DND-41 (cell line): ENCODE measurements around the gene TBCD.
A peak's percentile ranks its signal among the peaks of the same experiment; 100 is the strongest.
"Not testable (repeated sequence)": the region's sequence is repeated elsewhere in the genome, so short reads cannot be mapped to it uniquely, and the experiment has no call there.

Experiments used
- ATAC-seq: fragments of 200-7000 bp; cut with Tn5 transposase; 3 replicates; pipeline ENCODE4 v1.9.1; 2021; ENCODE audit warnings: low read depth; ENCODE audit not compliant: insufficient read depth
- DNase-seq: peaks from one replicate; pipeline ENCODE4 v3.0.0-alpha.2; 2020
- H2AFZ ChIP-seq: 2 replicates; pipeline ENCODE4 v1.6.0; 2012; ENCODE audit warnings: low read depth, low read length
- H3K27ac ChIP-seq: 2 replicates; pipeline ENCODE4 v1.5.1; 2012; ENCODE audit warnings: low read length, inconsistent platforms
- H3K27me3 ChIP-seq: fragments of 200-600 bp; sonication (generic); 2 replicates; pipeline ENCODE4 v1.6.0; 2012; ENCODE audit warnings: low read length, mild to moderate bottlenecking, inconsistent platforms; ENCODE audit not compliant: insufficient read depth, poor library complexity
- H3K36me3 ChIP-seq: 2 replicates; pipeline ENCODE4 v1.5.1; 2012; ENCODE audit warnings: low read length, inconsistent platforms; ENCODE audit not compliant: insufficient read depth
- H3K4me1 ChIP-seq: 2 replicates; pipeline ENCODE4 v1.5.1; 2012; ENCODE audit warnings: mild to moderate bottlenecking, low read length; ENCODE audit not compliant: insufficient read depth
- H3K4me2 ChIP-seq: 2 replicates; pipeline ENCODE4 v1.6.0; 2012; ENCODE audit warnings: mild to moderate bottlenecking, moderate library complexity, low read length, inconsistent platforms; ENCODE audit not compliant: insufficient read depth
- H3K4me3 ChIP-seq, 2 experiments: fragments of 200-600 bp in 1 of 2; shearing (Covaris generic) in 1 of 2; 2 replicates each; pipeline ENCODE4 v1.5.1; 2012 to 2016; ENCODE audit warnings: inconsistent platforms in 2 of 2, low read length in 2 of 2, mild to moderate bottlenecking in 2 of 2, low read depth in 1 of 2, moderate library complexity in 1 of 2
- H3K79me2 ChIP-seq: 2 replicates; pipeline ENCODE4 v1.6.0; 2012; ENCODE audit warnings: low read length, inconsistent platforms; ENCODE audit not compliant: insufficient read depth
- H3K9ac ChIP-seq: 2 replicates; pipeline ENCODE4 v1.6.0; 2012; ENCODE audit warnings: low read depth, mild to moderate bottlenecking, inconsistent platforms, low read length, moderate library complexity
- H3K9me3 ChIP-seq: 2 replicates; pipeline ENCODE4 v1.5.1; 2012; ENCODE audit warnings: low read length, moderate library complexity, mild to moderate bottlenecking, inconsistent platforms; ENCODE audit not compliant: insufficient read depth, severe bottlenecking
- H4K20me1 ChIP-seq: 2 replicates; pipeline ENCODE4 v1.6.0; 2012; ENCODE audit warnings: low read length; ENCODE audit not compliant: insufficient read depth
- EZH2 ChIP-seq: IDR thresholded peaks from 3 replicates; pipeline ENCODE4 v1.6.1; 2012; ENCODE audit warnings: borderline replicate concordance, low read depth, mild to moderate bottlenecking, moderate library complexity, low read length, inconsistent platforms; ENCODE audit not compliant: severe bottlenecking
- TF ChIP-seq, protein P1 (sequence below): IDR thresholded peaks from 2 replicates; pipeline ENCODE4 v1.5.1; 2012; ENCODE audit warnings: borderline replicate concordance, low read length, moderate library complexity, mild to moderate bottlenecking; ENCODE audit not compliant: poor library complexity, severe bottlenecking; ENCODE audit errors: extremely low read depth

TBCD gene

DNA sequence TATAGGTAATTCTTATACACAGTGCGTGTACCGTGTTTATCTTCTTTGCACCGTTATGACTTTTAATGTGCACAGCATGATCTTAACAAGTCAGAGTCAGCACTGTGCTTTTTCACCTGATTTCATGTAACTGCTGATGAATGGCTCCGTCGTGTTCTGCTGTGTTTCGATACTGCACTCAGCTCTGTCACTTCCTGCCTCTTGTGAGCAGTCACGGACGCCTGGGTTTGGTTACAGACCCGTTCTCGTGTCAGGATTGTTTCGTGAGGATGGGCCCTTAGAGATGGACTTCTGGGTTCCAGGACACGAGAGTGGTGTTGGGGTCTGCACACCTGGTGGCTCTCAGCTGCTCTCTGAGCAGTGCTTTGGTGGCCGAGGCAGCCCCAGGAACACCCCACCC is 24.6 kb downstream of the TBCD start:
- Histone ChIP-seq H4K20me1 (peaks cover 13% of the 10 kb centered on the region; the same call in 1 of the 2 replicates), H3K79me2 (peaks cover 9% of the 10 kb centered on the region; the same call in 1 of the 2 replicates), H3K27me3 (no peaks in the 10 kb centered on the region), H3K4me2 (no peak overlapping the region), H3K4me3 (no peak overlapping the region), H2AFZ (no peak overlapping the region), H3K9ac (no peak overlapping the region), H3K36me3 (peaks cover 44% of the 10 kb centered on the region), H3K4me1 (peaks cover 10% of the 10 kb centered on the region), H3K9me3 (no peaks in the 10 kb centered on the region), H3K27ac (no peak overlapping the region)
- ATAC-seq (no peak), DNase-seq (no peak)
- TF ChIP-seq, protein P1, sequence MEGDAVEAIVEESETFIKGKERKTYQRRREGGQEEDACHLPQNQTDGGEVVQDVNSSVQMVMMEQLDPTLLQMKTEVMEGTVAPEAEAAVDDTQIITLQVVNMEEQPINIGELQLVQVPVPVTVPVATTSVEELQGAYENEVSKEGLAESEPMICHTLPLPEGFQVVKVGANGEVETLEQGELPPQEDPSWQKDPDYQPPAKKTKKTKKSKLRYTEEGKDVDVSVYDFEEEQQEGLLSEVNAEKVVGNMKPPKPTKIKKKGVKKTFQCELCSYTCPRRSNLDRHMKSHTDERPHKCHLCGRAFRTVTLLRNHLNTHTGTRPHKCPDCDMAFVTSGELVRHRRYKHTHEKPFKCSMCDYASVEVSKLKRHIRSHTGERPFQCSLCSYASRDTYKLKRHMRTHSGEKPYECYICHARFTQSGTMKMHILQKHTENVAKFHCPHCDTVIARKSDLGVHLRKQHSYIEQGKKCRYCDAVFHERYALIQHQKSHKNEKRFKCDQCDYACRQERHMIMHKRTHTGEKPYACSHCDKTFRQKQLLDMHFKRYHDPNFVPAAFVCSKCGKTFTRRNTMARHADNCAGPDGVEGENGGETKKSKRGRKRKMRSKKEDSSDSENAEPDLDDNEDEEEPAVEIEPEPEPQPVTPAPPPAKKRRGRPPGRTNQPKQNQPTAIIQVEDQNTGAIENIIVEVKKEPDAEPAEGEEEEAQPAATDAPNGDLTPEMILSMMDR: no peak
- no peak for TF ChIP-seq EZH2

DNA sequence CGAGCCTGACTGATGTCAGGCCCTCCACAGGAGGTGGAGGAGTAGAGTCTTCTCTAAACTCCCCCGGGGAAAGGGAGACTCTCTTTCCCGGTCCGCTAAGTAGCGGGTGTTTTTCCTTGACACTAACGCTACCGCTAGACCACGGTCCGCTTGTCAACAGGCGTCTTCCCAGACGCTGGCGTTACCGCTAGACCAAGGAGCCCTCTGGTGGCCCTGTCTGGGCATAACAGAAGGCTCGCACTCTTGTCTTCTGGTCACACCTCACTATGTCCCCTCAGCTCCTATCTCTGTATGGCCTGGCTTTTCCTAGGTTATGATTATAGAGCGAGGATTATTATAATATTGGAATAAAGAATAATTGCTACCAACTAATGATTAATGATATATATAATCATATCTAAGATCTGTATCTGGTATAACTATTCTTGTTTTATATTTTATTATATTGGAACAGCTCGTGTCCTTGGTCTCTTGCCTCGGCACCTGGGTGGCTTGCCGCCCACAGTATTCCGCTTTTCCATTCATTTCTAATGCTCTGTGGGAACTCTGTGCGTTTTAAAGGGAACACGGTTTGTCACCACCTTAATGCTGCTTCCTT is 26.0 kb downstream of the TBCD start:
- Histone ChIP-seq H4K20me1 (peaks cover 18% of the 10 kb centered on the region; the same call in 1 of the 2 replicates), H3K79me2 (peaks cover 21% of the 10 kb centered on the region), H3K4me1 (peaks cover 19% of the 10 kb centered on the region), H3K36me3 (peaks cover 45% of the 10 kb centered on the region)
- ATAC-seq, DNase-seq, H3K4me3 ChIP-seq, H2AFZ ChIP-seq, H3K9ac ChIP-seq, H3K27me3 ChIP-seq, H3K27ac ChIP-seq, H3K4me2 ChIP-seq, H3K9me3 ChIP-seq: not testable (repeated sequence)
- TF ChIP-seq, protein P1: peak; percentile 15

DNA sequence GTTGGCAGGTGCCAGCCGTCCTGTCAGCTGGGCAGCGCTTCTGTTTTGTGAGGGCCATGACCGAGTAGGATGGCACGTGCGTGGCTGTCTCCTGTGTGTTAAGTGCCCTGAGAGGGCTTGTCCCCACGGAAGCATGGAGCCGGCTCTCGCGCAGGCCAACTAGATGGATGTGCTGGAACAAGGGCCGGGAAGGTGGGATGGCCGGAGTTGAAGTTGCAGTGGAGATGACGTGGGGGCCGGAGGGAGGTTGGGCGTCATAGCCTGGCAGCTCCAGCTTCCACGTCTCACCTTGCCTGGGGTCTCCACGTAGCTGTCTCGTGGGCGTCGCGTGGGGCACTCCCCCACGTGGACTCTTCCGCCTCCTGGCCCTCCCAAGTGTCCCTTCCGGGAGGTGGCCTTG is 27.7 kb downstream of the TBCD start:
- no peaks in the 10 kb centered on the region for H3K9me3 ChIP-seq
- no peak overlapping the region for H3K9ac ChIP-seq
- no peak overlapping the region for H3K4me2 ChIP-seq
- no peak for ATAC-seq
- H3K4me3 ChIP-seq: no peak overlapping the region
- H4K20me1 ChIP-seq: peaks cover 17% of the 10 kb centered on the region; the same call in 1 of the 2 replicates
- peaks cover 19% of the 10 kb centered on the region for H3K4me1 ChIP-seq
- peaks cover 33% of the 10 kb centered on the region for H3K79me2 ChIP-seq
- H3K27me3 ChIP-seq: no peaks in the 10 kb centered on the region
- H2AFZ ChIP-seq: no peak overlapping the region
- H3K36me3 ChIP-seq: peaks cover 55% of the 10 kb centered on the region
- DNase-seq: no peak
- TF ChIP-seq, protein P1: no peak
- no peak for TF ChIP-seq EZH2
- no peak overlapping the region for H3K27ac ChIP-seq
